ENCODE results near the gene CNOT3.

GRCh38 chr19:54105796-54106195 lies 31.8 kb upstream of the CNOT3 start:
- no peak for TF ChIP-seq CTCF (IDR thresholded peaks at IDR 0.05; ENCODE audit: poor library complexity)
- TF ChIP-seq EZH2phosphoT487 (IDR thresholded peaks at IDR 0.05; ENCODE audit: low read depth, severe bottlenecking, unreplicated experiment), result no peak
- no peak for TF ChIP-seq EZH2 (IDR thresholded peaks at IDR 0.05; ENCODE audit: borderline replicate concordance)
